ENCODE data around the gene INTS1.

The INTS1 gene, protein sequence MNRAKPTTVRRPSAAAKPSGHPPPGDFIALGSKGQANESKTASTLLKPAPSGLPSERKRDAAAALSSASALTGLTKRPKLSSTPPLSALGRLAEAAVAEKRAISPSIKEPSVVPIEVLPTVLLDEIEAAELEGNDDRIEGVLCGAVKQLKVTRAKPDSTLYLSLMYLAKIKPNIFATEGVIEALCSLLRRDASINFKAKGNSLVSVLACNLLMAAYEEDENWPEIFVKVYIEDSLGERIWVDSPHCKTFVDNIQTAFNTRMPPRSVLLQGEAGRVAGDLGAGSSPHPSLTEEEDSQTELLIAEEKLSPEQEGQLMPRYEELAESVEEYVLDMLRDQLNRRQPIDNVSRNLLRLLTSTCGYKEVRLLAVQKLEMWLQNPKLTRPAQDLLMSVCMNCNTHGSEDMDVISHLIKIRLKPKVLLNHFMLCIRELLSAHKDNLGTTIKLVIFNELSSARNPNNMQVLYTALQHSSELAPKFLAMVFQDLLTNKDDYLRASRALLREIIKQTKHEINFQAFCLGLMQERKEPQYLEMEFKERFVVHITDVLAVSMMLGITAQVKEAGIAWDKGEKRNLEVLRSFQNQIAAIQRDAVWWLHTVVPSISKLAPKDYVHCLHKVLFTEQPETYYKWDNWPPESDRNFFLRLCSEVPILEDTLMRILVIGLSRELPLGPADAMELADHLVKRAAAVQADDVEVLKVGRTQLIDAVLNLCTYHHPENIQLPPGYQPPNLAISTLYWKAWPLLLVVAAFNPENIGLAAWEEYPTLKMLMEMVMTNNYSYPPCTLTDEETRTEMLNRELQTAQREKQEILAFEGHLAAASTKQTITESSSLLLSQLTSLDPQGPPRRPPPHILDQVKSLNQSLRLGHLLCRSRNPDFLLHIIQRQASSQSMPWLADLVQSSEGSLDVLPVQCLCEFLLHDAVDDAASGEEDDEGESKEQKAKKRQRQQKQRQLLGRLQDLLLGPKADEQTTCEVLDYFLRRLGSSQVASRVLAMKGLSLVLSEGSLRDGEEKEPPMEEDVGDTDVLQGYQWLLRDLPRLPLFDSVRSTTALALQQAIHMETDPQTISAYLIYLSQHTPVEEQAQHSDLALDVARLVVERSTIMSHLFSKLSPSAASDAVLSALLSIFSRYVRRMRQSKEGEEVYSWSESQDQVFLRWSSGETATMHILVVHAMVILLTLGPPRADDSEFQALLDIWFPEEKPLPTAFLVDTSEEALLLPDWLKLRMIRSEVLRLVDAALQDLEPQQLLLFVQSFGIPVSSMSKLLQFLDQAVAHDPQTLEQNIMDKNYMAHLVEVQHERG (N-terminal part only)

GRCh38 chr7:1503816-1504775 lies at the start of gene INTS1:
Gene INTS1, minus strand, starts transcription at chr7:1504389. Its CDS starts 429 bp downstream, at chr7:1503960.
- DNase-seq = peak; percentile 82 to 93

DNA sequence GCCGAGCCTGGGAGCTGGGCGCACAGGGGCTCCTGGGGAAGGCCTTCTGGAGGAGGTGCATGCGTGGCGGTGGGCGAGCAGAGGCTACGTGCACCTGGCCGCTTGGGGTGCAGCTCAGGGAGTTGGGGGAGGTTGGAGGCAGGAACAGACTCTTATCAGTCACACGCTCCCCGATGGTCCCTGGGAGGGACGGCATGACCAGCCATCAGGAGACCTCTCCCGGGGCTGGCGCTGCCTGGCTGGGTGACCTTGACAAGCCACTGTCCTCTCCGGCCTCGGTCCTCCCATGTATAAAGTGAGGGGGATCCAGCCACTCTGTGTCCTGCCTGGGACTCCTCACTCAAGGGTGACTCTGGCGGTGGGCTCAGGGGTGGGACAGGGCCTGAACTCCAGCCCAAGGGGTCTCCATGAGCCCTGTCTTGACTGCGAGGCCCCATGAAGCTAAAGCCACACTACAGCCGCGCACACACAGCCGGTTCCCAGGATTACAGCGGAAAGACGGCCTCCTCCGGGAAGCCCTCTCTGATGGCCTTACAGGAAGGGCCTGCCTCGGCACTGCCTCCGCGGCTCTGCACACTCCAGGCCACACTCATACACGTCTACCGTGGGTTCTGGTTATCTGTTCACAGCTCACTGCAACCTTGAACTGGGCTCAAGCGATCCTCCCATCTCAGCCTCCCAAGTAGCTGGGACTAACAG lies 49.5 kb upstream of the INTS1 start:
- DNase-seq = no peak

DNA sequence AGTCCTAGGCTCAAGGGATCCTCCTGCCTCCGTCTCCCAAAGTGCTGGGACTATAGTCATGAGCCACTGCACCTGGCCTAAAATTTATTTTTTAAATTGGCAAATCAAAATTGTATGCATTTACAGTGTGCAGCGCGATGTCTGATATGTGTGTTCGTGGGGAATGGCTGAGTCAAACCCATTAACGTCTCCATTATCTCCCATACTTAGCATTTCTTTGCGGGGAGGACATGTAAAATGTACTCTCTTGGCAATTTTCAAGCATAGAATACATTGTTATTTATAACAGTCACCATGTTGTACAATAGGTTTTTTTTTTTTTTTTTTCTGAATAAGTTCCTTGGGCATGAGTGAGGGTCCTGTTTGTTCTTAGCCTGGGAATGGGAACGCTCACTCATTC lies 48.0 kb upstream of the INTS1 start:
- DNase-seq = no peak

DNA sequence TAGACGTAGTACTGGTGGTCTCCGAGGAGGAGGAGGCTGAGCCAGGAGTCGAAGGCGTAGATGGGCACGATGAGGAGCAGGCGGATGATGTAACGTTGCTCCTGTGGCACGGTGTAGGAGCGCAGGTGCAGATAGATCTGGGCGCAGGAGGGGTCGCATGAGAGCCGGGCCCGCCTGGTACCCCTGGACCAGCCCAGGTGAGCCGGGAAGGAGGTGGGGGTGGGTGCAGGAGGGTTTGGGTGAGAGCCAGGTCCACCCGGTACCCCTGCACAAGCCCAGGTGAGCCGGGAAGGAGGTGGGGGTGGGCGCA lies 46.6 kb upstream of the INTS1 start:
- DNase-seq = no peak

DNA sequence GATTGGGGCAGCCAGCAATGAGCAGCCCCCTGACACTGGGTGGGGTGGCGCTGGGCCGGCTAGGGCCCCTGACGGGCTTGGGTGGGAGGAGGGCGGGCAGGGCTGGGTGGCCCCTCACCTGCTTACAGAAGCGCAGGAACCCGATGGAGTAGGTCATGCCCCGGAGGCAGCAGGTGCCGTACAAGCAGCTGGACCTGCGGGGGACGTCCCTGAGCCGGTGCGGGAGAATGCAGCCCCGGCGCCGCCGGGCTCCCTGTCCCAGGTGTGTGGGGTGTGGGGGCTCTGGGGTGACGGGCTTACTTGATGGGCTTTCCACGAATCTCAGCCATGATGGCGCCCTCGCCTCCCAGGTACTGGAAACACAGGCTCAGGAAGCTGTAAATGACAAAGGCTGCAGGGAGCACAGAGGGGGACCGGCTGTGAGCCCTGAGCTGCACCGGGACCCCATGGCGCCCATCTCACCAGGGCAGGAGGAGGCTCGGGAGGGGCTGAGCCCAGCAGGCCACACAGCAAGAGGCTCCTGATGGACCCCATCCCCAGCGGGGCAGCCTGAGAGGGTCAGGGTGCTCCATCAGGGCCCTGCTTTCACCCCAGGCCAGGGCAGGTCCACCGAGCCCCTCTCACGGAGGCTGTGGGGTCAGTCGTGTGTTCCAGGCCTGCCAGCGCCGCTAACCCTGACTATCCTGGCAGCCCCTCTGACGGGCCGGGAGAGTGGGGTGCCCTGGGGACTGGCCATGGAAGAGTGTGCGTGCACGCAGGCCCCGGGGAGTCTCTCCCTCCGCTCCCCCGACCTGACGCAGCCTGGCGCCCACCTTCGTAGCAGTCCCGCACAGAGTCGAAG lies 46.0 kb upstream of the INTS1 start:
- DNase-seq = no peak

- no peak for DNase-seq
Observed at GRCh38 chr7:1549357-1550004, 45.3 kb upstream of the INTS1 start.

- DNase-seq = no peak
Observed at GRCh38 chr7:1548944-1549343, 44.8 kb upstream of the INTS1 start.

DNA sequence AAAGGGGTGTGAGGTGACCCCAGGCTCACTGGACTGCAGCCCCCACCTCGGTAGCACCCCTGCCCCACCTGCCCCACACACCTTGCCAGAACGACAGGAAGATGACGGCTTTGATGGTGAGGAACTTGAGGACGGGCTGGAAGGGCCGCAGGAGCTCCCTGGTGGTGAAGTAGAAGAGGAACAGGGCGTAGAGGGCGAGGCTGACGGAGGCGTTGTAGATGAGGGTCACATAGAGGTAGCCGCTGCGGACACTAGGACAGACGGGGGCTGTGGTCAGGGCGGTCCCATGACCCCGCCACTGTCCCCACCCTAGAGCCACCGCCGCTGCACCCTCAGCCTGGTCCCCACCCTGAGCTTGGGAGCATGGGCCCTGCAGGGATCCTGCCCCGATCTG lies 44.2 kb upstream of the INTS1 start:
- no peak for DNase-seq

GRCh38 chr7:1547777-1548437 lies 43.7 kb upstream of the INTS1 start:
- DNase-seq = no peak

DNA sequence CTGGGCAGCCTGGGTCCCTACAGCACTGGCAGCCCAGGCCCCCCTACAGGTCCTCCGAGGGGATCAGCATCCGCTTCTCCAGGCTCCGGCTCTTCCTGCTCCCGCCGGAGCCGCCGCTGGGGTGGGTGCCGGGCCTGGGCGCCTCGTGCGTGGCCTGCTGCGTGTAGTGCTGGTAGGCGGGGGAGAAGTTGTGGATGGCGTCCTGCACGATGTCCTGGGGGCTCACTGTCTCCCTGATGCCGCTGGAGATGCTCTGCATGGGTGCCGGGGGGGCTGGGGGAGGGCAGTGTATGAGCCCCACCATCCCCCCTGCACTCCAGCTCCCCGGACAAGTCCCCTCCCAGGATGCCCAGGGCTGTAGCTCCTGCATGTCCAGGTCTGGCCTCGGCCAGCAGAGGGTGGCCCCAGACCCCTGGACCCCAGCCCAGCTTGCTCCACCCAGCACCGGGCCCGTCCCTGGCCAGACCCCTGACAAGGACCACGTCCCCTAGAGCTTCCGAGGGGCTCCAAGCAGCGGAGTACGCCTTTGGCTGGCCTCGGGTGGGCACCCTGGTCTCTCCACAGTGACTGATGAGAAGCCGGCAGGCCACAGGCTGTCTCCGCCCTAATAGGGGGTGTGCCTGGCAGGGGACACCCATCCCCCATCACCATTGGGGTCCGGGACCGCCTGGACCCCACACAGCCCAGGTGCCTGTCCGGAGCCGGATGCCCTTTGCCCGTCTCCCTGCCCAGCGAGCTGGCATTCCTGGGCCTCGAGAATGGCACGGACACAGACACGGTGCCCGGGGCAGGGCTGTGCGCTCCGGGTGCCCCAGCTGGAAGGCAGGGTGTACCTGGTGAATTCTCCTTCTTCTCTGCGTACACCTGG lies 43.0 kb upstream of the INTS1 start:
- DNase-seq = no peak

- no peak for DNase-seq
Observed at GRCh38 chr7:1546274-1546908, 42.2 kb upstream of the INTS1 start.

DNA sequence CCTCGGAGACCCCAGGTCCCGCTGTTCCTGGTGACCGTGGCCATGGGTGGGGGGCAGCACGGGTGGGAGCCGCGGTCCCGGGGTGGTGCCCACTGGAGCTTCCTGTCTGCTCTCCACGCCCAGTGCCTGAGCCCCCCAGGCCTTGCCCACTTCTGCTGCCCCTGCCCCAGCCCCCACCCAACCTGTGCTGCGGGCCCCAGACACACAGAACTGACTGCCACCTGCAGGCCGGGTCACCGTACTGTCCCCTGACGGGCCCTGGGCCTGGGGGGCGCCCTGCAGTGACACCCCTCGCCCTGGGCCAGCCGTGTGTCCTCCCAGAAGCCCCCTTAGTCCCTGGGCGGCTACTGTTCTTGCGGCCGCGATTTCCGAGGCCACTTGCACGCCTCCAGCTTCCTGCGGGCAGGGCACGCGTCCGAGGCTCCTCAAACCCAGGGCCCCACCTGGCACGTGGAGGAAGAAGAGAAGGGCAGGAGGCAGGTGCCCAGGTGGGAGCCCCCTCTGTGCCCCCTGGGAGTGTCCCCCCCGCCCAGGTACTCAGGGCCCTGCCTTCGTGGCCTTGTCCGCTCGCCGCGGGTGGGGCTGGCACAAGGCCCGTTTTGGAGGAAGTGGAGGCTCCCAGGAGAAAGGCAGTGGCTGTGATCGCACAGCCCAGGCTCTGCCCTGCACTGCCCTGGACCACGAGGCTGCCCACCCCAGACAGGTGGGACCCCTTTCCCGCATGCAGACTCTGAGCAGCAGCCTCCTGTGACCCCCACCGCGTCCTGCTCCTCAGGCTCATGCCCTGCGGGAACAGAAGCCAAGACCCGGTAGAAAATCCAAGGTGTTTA lies 41.4 kb upstream of the INTS1 start:
- DNase-seq = no peak

DNA sequence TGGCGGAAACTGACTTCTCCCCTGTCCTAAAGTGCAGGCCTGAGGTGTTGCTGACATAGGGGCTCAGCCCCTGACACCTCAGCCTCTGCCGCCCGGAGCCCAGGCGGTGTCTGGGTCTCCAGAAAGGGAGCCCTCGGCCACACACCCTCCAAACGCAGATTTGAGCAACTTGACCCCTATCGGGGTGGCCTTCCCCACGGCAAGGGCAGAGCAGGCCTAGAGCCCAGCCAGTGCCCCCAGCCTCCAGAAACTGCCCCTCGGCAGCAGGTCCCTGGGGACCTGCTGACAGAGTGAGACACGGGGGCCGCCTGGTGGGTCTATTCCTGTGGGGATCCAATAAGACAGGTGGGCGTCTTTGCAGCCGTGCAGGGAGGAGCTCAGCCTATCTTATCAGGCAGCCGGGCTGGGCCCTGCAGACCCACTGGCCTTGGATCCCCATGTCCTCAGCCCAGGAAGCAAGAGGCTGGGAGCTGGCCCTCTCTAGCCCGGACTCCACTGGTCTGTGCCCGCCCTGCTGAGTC lies 40.8 kb upstream of the INTS1 start:
- DNase-seq = no peak

DNA sequence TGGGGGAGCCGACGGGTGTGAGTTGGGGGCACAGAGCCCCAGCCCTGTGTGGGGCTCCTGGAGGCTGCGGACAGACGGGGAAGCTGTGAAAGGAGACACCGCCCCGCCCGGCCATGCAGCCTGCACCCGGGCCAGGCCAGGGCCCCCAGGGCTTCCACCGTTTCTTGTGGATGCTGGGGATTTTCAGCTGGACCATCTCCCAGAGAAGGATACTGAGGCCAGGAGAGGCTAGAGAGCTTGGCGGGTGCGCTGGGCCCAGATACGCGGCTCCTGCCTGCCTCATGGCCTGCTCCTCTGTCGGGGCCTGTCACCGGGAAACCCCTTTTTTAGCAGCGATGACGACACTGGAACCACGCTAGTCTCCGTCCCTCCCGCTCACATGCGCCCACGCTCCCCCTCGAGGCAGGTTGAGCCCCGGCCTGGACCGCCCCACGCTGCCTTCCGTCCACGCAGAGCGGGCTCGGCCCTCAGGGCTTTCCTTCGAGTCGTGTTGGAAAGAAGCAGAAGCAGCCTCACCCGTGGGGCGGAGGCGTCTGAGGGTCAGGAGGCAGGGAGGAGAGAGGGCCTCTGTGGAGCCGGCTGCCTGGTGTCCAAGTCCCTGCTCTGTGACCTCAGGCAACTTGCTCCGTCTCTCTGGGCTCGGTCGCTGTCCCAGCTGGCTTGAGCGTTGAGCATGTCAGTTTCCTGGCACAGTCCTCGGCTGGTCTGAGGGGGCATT lies 40.1 kb upstream of the INTS1 start:
- DNase-seq = no peak

DNA sequence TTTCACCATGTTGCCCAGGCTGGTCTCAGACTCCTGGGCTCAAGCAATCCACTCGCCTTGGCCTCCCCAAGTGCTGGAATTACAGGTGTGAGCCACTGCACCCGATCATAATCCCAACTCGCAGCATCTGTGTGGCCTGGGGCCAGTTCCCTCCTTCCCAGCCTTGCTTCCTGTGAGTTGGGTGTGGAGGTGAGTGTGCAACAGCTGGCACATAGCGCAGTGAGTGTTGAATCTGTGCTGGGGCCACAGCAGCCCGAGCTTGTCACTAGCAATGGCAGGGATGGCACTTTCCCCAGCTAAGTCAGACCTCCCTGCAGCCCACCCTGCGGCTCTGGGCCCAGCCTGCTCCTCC lies 39.6 kb upstream of the INTS1 start:
- no peak for DNase-seq
